HG02642 (cell line): ENCODE data around the gene FNDC3B.
"Not testable (repeated sequence)": the region's sequence is repeated elsewhere in the genome, so short reads cannot be mapped to it uniquely, and the experiment has no call there.

ENCODE experiments used
- ATAC-seq: cut with Tn5 transposase; IDR thresholded peaks from one replicate; pipeline ENCODE4 v1.9.1; 2021; ENCODE audit warnings: mild to moderate bottlenecking; ENCODE audit not compliant: unreplicated experiment, poor library complexity

FNDC3B gene

GRCh38 chr3:172226831-172227230 is 187.5 kb downstream of the FNDC3B start:
- ATAC-seq: no peak

GRCh38 chr3:172227340-172228035 is 188.1 kb downstream of the FNDC3B start:
- no peak for ATAC-seq

GRCh38 chr3:172228036-172228415 is 188.6 kb downstream of the FNDC3B start:
- no peak for ATAC-seq

- ATAC-seq: no peak
Measured at GRCh38 chr3:172229462-172229861, 190.1 kb downstream of the FNDC3B start.

GRCh38 chr3:172231318-172231901 is 192.0 kb downstream of the FNDC3B start:
- ATAC-seq: no peak

- no peak for ATAC-seq
Measured at GRCh38 chr3:172232579-172233212, 193.3 kb downstream of the FNDC3B start.

- ATAC-seq: no peak
Measured at GRCh38 chr3:172233474-172234277, 194.3 kb downstream of the FNDC3B start.

GRCh38 chr3:172235698-172236097 is 196.3 kb downstream of the FNDC3B start:
- ATAC-seq: no peak

- no peak for ATAC-seq
Measured at GRCh38 chr3:172236771-172237742, 197.7 kb downstream of the FNDC3B start.

GRCh38 chr3:172238188-172238587 is 198.8 kb downstream of the FNDC3B start:
- no peak for ATAC-seq

- no peak for ATAC-seq
Measured at GRCh38 chr3:172239218-172239790, 199.9 kb downstream of the FNDC3B start.

- ATAC-seq: no peak
Measured at GRCh38 chr3:172241405-172241804, 202.0 kb downstream of the FNDC3B start.

GRCh38 chr3:172242471-172242870 is 203.1 kb downstream of the FNDC3B start:
- not testable (repeated sequence) for ATAC-seq

- ATAC-seq: not testable (repeated sequence)
Measured at GRCh38 chr3:172243376-172243775, 204.0 kb downstream of the FNDC3B start.

- no peak for ATAC-seq
Measured at GRCh38 chr3:172244011-172244410, 204.6 kb downstream of the FNDC3B start.

- ATAC-seq: no peak
Measured at GRCh38 chr3:172245241-172245640, 205.9 kb downstream of the FNDC3B start.

- ATAC-seq: no peak
Measured at GRCh38 chr3:172246107-172246844, 206.9 kb downstream of the FNDC3B start.

GRCh38 chr3:172247525-172248274 is 208.3 kb downstream of the FNDC3B start:
- ATAC-seq: no peak
